SK-N-SH treated with all-trans-retinoic acid at 6 μM for 48 hours (cell line): Measurements from ENCODE around the gene LCLAT1.

Experiments used
- ATAC-seq: fragments of 200-7000 bp; cut with Tn5 transposase; 3 replicates; pipeline ENCODE4 v1.9.1; 2020; ENCODE audit warnings: mild to moderate bottlenecking, moderate library complexity
- ARNTL ChIP-seq: fragments of 450-650 bp; formaldehyde crosslinking; IDR thresholded peaks from 2 replicates; pipeline ENCODE4 v1.5.0; 2020; ENCODE audit warnings: low read depth, mild to moderate bottlenecking, moderate library complexity, borderline replicate concordance
- BACH2 ChIP-seq: fragments of 250-450 bp; sonication (Bioruptor Pico); IDR thresholded peaks from 2 replicates; pipeline ENCODE4 v1.9.0; 2021; ENCODE audit warnings: mild to moderate bottlenecking, borderline replicate concordance
- CREB5 ChIP-seq: fragments of 250-450 bp; sonication (Bioruptor Pico); IDR thresholded peaks from 2 replicates; pipeline ENCODE4 v1.5.1; 2020; ENCODE audit warnings: low read depth, mild to moderate bottlenecking, moderate library complexity
- CSRNP3 ChIP-seq: fragments of 250-450 bp; sonication (Bioruptor Pico); IDR thresholded peaks from 2 replicates; pipeline ENCODE4 v1.5.1; 2021; ENCODE audit warnings: mild to moderate bottlenecking, moderate library complexity
- ESRRG ChIP-seq: fragments of 250-450 bp; sonication (Bioruptor Pico); IDR thresholded peaks from 2 replicates; pipeline ENCODE4 v1.6.1; 2021; ENCODE audit warnings: mild to moderate bottlenecking
- GLIS3 ChIP-seq: fragments of 250-450 bp; sonication (Bioruptor Pico); IDR thresholded peaks from 2 replicates; pipeline ENCODE4 v1.5.0; 2020; ENCODE audit warnings: mild to moderate bottlenecking, moderate library complexity
- ISL1 ChIP-seq: fragments of 250-450 bp; sonication (Bioruptor Pico); IDR thresholded peaks from 2 replicates; pipeline ENCODE4 v2.1.2; 2022; ENCODE audit warnings: mild to moderate bottlenecking, moderate library complexity
- OSR1 ChIP-seq: fragments of 250-450 bp; sonication (Bioruptor Pico); IDR thresholded peaks from 2 replicates; pipeline ENCODE4 v1.8.0; 2022; ENCODE audit warnings: moderate library complexity, mild to moderate bottlenecking, inconsistent platforms
- PATZ1 ChIP-seq: fragments of 250-450 bp; sonication (Bioruptor Pico); IDR thresholded peaks from 2 replicates; pipeline ENCODE4 v1.8.0; 2020; ENCODE audit warnings: mild to moderate bottlenecking, moderate library complexity, borderline replicate concordance
- POU6F1 ChIP-seq: fragments of 250-450 bp; sonication (Bioruptor Pico); IDR thresholded peaks from 2 replicates; pipeline ENCODE4 v1.8.0; 2021; ENCODE audit warnings: low read depth, mild to moderate bottlenecking, moderate library complexity, borderline replicate concordance
- PPARA ChIP-seq: fragments of 250-450 bp; sonication (Bioruptor Pico); IDR thresholded peaks from 2 replicates; pipeline ENCODE4 v1.5.0; 2020; ENCODE audit warnings: mild to moderate bottlenecking, borderline replicate concordance
- SNAI2 ChIP-seq: fragments of 250-450 bp; sonication (Bioruptor Pico); IDR thresholded peaks from 2 replicates; pipeline ENCODE4 v1.5.0; 2020; ENCODE audit warnings: mild to moderate bottlenecking, moderate library complexity
- TCF4 ChIP-seq: fragments of 250-450 bp; sonication (Bioruptor Pico); IDR thresholded peaks from 2 replicates; pipeline ENCODE4 v1.8.0; 2021; ENCODE audit warnings: mild to moderate bottlenecking, moderate library complexity, borderline replicate concordance
- TOX ChIP-seq: fragments of 250-450 bp; sonication (Bioruptor Pico); IDR thresholded peaks from 2 replicates; pipeline ENCODE4 v1.8.0; 2021; ENCODE audit warnings: mild to moderate bottlenecking, moderate library complexity, borderline replicate concordance
- TSHZ2 ChIP-seq: fragments of 250-450 bp; sonication (Bioruptor Pico); IDR thresholded peaks from 2 replicates; pipeline ENCODE4 v1.5.0; 2020; ENCODE audit warnings: mild to moderate bottlenecking, moderate library complexity
- ZC3H10 ChIP-seq: fragments of 250-450 bp; sonication (Bioruptor Pico); IDR thresholded peaks from 2 replicates; pipeline ENCODE4 v1.5.1; 2021; ENCODE audit warnings: mild to moderate bottlenecking, moderate library complexity
- ZFP30 ChIP-seq: fragments of 450-650 bp; formaldehyde crosslinking; IDR thresholded peaks from 2 replicates; pipeline ENCODE4 v1.5.0; 2022; ENCODE audit warnings: mild to moderate bottlenecking, moderate library complexity
- ZNF565 ChIP-seq: fragments of 450-650 bp; formaldehyde crosslinking; conservative IDR thresholded peaks from 2 replicates; pipeline ENCODE4 v1.5.0; 2020; ENCODE audit warnings: low read depth, mild to moderate bottlenecking, moderate library complexity
- ZNF70 ChIP-seq: fragments of 450-650 bp; formaldehyde crosslinking; IDR thresholded peaks from 2 replicates; pipeline ENCODE4 v1.5.0; 2020; ENCODE audit warnings: mild to moderate bottlenecking, moderate library complexity
- ZNF8 ChIP-seq: fragments of 450-650 bp; formaldehyde crosslinking; IDR thresholded peaks from 2 replicates; pipeline ENCODE4 v1.5.0; 2020; ENCODE audit warnings: mild to moderate bottlenecking, moderate library complexity

Gene LCLAT1

GRCh38 chr2:30455114-30455738 is 8.2 kb downstream of the LCLAT1 start:
- no peak for TF ChIP-seq ISL1 (CRISPR knock-in tag)
- no peak for TF ChIP-seq POU6F1 (CRISPR knock-in tag)
- no peak for TF ChIP-seq TOX (CRISPR knock-in tag)
- TF ChIP-seq SNAI2 (CRISPR knock-in tag) = no peak
- no peak for TF ChIP-seq ESRRG (CRISPR knock-in tag)
- no peak for TF ChIP-seq CSRNP3
- no peak for TF ChIP-seq PATZ1
- no peak for TF ChIP-seq ZC3H10 (CRISPR knock-in tag)
- no peak for TF ChIP-seq CREB5 (CRISPR knock-in tag)
- TF ChIP-seq TSHZ2 (CRISPR knock-in tag) = no peak
- no peak for TF ChIP-seq ZFP30 (CRISPR knock-in tag)
- TF ChIP-seq GLIS3 = no peak
- TF ChIP-seq PPARA (CRISPR knock-in tag) = no peak
- no peak for TF ChIP-seq BACH2 (CRISPR knock-in tag)
- TF ChIP-seq ZNF70 (CRISPR knock-in tag) = no peak
- no peak for TF ChIP-seq TCF4 (CRISPR knock-in tag)
- ATAC-seq = no peak

- no peak for ATAC-seq
- no peak for TF ChIP-seq ZNF565 (CRISPR knock-in tag)
- TF ChIP-seq ZNF8 (CRISPR knock-in tag) = no peak
- no peak for TF ChIP-seq ARNTL (CRISPR knock-in tag)
- no peak for TF ChIP-seq PATZ1
- no peak for TF ChIP-seq GLIS3
- TF ChIP-seq TCF4 (CRISPR knock-in tag) = no peak
- TF ChIP-seq TOX (CRISPR knock-in tag) = no peak
- TF ChIP-seq SNAI2 (CRISPR knock-in tag) = no peak
- TF ChIP-seq OSR1 (CRISPR knock-in tag) = no peak
- TF ChIP-seq POU6F1 (CRISPR knock-in tag) = no peak
- TF ChIP-seq, all 23 proteins: peak for 0
These were observed 9.1 kb downstream of the LCLAT1 start for GRCh38 chr2:30456106-30456505.
